ENCODE measurements around the gene IL17B.
A peak's percentile ranks its signal among the peaks of the same experiment; 100 is the strongest.
"Not testable (repeated sequence)": the region's sequence is repeated elsewhere in the genome, so short reads cannot be mapped to it uniquely, and the experiment has no call there.

Gene IL17B

DNA sequence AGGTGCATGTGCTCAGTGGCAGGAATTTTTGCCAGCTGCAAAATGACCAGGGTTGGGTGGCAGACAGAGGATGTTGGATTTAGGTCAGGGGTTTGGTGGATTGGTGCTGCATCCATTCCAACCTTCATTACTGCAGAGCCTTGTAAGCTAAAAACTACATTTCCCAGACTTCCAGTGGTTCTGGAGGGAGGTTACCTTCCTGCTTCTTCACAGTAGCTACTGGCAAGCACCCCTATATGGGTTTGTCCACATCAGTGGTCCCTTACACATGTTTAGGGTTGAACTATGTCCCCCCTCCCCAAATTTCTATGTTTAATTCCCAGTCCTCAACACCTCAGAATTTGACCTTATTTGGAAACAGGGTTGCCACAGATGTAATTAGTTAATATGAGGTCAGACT is 20.7 kb upstream of the IL17B start:
- DNase-seq, result no peak

DNA sequence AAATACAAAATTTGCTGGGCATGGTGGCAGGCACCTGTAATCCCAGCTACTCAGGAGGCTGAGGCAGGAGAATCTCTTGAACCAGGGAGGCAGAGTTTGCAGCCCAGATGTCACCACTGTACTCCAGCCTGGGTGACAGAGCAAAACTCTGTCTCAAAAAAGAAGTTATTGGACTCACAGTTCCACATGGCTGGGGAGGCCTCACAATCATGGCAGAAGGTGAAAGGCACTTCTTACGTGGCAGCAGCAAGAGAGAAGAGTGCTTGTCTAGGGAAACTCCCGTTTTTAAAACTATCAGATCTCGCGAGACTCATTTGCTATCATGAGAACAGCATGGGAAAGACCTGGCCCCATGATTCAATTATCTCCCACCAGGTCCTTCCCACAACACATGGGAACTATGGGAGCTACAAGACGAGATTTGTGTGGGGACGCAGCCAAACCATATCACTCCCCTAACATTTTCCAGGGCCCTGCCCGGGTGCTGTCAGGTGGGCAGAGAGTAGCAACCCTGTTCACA is 19.7 kb upstream of the IL17B start:
- not testable (repeated sequence) for DNase-seq

DNA sequence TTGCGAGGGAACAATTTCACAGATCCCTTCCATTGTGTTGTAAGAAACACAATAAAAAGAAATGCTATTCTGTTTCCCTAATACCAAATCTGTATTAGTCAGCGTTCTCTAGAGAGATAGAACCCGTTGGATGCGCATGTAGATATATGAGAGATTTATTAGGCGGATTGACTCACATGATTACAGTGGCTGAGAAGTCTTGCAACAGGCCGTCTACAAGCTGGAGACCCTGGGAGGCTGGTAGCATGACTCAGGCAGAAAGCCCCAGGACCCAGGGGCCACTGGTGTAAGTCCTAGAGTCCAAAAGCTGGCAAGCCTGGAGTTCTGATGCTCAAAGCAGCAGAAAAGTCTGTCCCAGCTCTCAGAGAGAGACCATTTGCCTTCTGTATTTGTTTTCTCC is 18.4 kb upstream of the IL17B start:
- peak; percentile 76 for DNase-seq

DNA sequence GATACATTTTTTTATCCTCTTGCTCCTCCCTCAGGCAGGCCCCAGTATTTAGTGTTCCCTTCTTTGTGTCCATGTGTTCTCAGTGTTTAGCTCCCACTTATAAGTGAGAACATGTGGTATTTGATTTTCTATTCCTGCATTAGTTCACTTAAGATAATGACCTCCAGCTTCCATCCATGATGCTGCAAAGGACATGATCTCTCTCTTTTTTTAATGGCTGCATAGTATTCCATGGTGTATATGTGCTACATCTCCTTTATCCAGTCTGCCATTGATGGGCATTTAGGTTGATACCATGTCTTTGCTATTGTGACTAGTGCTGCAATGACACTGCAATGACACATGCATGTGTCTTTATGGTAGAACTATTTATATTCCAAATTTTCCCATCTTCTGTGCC is 15.9 kb upstream of the IL17B start:
- not testable (repeated sequence) for DNase-seq

DNA sequence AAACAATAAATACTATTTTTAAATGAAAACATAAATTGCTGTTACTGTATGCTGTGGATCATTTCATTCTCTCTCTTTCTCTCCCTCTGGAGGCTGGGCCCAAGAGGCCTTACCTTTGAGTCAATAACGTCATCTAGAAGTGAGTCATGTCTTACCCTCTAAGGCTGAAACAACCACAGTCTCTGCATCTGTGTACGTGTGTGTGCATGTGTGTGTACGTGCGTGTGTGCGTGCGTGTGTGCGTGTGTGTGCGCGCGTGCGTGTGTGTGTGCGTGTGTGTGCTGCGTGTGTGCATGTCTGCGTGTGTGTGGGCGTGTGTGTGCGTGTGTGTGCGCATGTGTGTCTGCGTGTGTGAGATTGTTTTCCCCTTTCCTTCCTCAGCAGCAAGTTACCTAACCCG is 13.6 kb upstream of the IL17B start:
- no peak for DNase-seq

DNA sequence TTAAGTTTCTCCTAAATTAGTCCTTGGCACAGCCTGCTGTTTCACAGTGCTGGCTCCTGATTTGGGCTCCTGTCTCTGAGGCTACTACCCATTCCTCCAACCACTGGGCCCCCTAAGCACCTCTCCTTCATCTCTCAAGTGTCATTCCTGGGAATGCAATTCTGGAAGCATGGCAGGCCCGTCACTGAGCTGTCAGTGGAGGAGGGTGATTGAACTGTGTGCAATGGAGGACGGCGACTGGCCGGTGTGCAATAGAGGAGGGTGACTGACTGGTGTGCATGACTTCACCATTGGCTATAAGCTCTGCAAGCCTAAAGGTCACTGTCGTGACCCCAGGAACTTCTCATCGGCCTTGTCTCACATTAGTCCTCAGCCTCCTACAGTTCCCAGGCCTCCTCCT is 12.4 kb upstream of the IL17B start:
- DNase-seq, result no peak

DNA sequence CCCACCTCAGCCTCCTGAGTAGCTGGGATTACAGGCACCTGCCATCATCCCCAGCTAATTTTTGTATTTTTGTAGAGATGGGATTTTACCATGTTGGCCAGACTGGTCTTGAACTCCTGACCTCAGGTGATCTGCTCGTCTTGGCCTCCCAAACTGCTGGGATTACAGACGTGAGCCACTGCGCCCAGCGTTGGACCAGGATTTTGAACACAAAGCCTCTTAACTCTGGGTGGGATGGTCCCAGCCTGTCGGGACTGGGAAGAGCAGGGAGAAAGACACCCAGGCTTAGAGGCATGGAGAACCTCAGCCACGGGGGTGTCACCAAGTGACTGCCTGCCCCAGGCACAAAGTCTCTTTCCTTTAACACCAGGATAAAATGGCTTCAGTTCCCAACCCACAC is 12.0 kb upstream of the IL17B start:
- not testable (repeated sequence) for DNase-seq

DNA sequence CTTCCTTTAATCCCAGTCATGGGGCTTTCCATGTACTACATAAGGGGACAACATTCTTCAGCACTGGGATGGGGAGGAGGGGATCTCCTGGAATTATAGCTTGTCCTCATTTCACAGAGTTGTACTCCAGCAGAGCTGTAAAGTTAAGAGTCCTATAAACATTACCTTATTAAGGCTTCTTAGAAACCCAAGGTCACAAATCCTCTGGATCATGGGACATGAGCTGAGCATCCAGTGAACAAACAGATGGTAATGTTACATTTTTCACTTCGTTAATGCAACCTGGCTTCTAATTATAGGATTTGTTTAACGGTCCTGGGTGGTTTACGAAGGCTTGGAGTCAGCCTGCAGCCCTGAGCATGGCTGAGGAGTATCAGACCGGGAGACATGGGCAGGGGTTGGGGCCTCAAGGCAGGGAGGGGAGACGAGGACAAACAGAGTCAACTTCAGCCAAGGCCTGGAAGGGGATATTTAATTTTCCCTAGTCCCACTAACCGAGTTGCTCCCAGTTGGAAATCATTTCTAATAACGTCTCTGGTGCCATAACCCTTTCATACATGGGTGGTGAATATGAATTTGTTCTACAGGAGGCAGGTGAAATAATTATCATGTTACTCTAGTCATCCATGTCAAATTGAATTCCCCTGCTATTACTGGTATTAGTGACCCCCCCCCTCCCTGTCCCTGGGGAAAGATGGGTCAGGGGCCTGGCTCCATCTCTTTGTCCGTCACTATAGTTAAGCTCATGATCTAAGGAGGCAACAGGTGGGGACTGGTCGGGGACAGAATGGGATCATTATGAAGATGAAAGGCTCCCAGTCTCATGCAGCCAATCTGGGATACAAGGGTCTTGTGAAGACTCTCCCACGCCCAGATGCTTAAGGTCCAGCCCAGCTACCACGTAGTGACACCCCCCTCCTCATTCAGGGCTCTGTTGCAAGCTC is 10.7 kb upstream of the IL17B start:
- DNase-seq, result no peak

DNA sequence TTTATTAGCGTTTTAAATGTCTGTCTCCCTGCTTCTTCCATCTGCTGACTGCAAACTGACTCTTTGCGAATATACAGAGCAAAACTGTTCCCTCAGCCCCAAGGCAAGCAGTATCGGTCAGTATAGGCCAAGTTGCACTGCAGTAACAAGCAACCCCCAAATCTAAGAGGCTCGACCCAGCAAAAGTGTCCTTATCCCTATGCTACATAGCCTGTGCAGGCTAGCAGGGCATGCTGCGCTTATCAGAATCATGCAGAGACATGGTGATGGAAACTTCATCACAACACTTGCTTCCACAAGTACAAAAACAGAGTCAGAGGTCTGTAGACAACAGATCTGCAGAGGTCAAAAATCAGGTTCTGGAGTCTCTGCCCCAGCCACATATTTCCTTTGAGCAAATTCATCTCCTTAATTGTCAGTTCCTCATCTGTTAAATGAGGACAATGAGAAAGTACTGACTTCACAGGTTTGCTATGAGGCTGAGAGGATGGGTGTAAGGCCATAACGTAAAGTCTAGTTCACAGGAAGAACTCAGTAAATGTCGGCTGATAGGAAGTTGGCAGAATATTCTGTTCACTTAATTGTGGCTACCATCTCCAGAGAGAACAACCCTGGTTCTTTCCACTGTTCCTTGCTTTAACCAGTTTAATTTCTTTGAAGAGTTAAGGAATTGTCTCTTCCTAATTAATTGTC is 9.6 kb upstream of the IL17B start:
- no peak for DNase-seq

DNA sequence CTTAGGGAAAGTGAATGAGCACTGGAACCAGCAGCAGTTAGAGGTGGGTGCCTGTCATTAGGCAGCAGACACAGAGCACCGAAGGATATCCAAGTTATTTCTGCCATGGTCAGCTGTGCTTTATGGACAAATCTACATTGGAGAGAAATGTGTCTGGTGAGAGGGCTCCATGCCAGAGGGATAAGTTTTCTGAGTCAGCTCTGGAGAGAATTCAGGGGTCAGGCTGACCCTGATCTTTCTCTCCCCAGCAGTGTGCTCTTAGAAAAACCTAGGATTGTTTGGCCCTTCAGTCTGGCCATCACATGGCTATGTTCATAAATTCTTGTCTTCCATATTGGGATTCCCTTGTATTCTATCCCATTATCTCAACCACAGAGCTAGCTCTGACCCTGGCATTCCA is 8.9 kb upstream of the IL17B start:
- DNase-seq, result no peak

DNA sequence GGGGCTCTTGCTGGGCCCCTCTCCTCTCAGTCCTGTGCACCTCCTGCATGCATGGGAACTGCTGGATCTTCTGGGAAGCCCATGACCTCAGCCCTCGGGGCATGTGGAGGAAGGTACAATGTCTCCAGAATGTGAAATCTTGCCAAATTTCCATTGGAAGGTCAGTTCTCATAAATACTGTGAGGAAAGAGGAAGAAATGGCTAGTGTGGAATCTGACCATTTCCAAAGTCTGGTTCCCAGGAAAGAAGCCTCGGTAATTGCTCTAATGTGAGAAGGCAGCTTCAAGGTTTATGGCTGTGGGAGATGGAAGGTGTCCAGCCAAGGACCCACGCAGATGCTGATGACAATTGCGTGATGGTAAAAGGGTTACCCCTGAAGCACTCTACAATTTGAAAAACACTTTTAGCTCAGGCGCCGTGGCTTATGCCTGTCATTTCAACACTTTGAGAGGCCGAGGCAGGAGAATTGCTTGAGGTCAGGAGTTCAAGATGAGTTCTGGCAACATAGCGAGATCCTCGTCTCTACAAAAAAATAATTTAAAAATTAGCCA is 8.1 kb upstream of the IL17B start:
- no peak for DNase-seq

DNA sequence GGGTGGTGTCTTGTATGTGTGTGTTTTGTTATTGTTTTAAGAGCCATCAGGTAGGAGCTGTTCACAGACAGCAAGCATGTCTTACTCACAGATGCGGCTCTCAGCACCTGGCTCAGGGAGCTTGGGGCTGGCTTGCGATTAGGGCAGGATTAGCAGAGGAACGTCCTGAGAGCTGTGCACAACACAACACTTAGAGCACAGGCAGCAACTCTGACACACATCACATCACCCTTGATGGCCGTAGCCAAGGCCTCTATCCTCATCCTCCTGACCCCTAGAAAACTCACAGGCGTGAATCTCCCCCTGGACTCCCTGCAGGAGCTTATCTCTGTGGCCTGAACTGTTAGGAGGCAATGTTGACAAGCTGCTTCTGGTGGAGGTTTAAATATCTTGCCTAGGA is 7.1 kb upstream of the IL17B start:
- no peak for DNase-seq

DNA sequence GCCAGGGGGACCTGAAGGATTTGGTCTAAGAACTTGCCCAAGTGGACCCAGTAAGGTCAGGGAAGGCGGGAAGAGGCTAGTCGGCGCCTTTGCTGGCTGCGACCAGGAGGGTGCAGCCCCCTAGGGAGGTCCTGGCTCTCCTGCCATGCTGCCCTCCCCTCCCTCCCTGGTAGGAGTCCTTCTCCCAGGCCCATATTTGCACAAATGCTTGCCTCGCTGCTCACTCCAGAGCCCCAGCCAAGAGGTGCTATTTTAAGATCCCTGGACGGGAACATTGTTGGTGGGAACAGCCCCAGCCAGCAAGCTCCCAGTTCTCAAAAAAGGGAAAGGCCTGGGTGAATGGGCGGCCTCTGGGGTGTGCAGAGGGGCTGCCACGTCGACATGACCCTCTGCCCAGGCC is 4.3 kb upstream of the IL17B start:
- DNase-seq, result no peak

DNA sequence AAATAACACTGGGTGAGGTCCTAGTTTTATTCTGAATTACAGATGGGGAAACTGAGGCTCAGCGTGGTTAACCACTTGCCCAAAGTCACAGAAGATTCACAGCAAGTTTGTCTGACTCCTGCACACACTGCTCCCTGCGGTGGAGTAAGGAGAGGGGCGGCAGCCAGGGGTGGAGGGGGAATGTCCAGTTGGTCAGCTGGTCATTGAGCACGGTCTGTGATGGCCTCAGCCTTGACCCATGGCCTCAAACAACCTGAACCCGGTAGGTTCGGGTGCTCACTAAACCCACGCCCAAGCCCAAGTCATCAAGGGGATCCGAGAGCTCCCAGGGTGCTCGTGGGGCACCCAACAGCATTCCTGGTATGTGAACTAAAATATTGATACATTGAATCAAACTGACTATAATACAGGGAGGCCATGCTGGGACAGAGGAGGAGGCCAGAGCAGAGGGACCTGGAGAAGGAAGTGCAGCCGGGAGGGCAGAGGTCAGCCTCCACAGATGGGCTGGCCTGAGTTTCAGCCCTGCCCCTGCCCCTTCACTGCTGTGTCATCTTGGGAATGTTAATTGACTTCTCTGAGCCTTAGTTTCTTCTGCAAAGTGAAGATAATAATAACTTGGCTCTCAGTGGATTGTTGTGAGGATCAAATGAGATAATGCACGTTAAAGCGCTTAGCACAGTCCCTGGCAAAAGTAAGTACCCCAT is 3.6 kb upstream of the IL17B start:
- no peak for DNase-seq

DNA sequence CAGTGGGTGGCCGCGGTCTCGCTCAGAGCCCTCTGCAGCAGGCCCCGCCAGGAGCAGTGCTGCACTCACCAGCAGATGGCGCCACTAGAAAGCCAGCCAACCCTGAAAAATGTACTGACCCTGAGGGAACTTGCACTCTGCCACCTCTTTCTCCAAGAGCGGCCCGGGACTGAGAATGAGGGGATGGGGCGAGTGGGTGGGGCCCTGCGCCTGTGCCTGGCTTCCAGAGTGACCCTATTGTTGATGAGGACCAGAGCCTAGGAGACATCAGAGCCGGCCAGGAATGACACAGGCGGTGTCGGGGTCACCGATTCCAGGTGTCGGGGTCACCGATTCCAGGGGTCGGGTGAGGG is 2.9 kb upstream of the IL17B start:
- DNase-seq, result peak; percentile 48

DNA sequence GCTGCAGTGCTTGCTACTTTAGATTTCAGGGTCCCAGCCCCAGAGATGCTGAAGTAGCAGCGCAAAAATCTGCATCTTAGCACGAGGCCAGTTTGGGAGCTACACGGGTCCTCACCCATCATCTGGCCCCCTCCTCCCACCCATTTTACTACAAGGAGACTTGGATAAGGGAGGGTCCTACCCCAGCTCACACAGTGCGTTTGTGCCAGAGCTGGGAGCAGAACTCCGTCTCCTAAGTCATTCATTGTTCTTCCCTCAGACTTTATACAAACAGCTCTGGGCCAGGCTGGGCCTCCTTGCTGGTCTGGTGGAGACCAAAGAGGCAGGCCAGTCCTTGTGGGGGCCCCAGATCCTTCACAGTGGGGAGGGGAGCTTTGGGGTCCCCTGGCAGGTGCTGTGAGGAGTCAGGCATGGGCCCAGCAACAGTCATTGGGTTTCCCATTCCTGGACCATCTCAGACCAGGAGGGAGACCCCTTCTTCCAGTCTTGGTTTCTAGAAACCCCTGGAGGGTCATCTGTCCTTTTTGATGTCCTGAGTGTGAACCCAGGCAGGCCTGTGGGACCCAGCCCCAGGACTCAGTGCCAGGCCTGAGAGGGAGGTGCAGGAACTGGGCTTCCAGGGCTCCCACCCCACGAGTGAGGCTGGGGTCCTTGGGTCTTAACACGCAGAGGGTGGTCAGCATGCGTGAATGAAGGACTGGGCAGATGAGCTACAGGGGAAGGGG is 2.3 kb upstream of the IL17B start:
- DNase-seq, result no peak

DNA sequence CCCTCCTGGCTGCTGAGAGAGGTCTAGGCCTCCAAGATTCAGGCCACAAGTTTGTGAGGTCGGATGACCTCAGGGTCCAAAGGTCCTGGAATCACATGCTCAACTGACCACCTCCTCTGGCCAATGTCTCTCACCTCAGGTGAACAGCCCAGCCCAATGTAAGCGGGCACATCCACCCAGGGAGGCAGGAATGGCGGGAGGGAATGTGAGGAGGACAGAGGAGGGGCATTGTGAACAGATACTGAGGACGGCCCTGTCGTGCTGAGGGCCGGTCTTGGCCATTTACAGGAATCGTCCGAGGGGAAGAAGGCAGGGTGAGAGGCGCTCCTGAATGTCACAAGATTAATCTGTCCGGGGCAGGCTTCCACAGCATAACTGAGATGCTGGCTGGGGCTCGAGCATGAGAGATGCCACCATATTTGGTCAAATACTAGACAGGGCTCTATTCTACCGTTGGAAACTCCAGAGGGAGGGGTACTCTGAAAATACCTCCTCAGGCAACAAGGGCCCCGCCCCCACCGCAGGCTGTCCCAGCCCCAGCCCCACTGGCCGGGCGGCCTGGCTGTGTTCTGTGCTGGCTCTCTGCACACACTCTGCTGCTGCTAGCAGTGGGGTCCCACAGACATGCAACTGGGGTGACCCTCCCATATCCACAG is 1.5 kb upstream of the IL17B start:
- DNase-seq, result no peak

DNA sequence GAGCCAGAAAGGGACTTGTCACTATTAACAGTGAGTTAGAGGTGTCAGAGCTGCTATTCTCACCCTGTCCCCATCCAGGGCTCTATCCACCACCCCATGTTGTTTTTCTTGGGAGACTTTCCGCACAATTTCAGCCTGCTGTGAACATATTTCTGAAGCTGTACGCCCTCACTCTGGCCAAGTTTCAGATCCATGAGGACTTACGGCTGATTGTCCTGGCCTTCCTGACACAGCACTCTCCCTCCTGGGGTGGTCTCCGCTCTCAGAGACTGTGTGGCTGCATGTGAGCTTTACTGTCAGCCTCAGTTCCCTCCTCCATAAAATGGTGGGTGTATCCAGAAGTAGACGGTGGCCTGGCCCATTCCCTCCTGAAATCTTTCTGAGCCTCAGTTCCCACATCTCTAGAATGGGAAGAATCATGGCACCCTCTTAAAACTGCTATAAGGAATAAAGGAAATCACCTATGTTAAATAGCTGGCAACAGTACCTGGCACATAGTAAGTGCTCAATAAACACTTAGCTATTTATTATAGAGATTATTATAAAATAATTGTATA is 804 bp upstream of the IL17B start:
- DNase-seq, result no peak

DNA sequence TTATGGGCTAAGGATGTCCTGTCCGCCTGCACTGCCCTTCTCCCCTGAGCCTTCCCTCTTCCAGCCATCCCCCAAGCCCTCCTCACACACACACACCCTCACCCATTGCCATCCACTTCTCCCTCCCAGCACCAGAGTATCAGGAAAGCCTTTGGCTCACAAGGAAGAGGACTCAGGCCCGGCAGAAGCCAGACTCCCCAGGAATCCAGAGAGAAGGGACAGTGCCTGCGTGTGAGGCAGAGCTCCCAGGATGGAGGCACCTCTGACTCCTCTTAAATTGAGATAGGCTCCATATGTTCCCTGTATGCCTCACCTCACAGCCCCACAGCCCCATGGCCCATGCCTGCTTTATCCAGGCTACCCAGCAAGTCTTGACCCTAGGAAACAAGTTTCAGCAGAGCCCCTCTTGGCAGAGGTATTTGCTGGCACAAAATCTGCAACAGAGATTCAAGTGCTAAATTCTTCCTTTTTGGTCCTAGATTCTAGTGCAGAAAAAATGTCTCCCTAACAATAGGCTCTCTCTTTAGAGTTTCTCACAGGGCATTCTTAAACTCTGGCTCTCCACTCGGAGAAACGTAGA is 761 bp downstream of the IL17B start:
- DNase-seq, result no peak

DNA sequence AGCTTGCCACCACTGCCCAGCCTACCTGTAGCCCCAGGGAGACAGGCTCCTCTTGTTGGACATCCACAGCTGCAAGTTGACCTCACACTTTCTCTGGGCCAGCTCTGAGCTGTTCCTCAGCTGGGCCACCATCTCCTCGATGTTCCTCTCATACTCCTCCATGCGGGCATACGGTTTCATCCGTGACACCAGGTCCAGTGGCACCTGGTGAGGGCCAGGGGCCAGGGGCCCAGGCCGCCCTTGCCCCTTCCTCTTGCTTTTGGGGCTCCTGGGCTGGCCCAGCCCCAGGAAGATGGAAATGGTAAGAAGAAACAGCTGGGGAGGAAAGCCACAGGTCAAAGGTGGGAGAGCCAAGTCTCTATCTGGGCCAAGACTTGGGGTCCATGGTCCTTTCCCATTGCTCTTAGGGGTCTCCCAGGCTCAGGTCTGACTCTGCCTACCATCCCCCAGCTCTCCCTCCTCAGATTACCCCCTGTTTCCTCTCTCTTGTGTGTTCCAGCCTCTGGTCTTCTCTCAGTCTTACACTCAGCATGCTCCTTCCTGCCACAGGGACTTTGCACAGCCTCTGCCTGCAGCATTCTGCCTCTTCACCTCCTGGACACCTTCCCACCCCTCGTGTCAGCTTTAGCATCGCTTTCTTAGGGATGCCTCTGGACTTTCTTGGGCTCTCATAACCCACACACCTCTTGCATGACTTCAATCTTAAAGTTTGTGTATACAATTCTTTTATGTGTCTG is 2.2 kb downstream of the IL17B start:
- DNase-seq, result no peak

DNA sequence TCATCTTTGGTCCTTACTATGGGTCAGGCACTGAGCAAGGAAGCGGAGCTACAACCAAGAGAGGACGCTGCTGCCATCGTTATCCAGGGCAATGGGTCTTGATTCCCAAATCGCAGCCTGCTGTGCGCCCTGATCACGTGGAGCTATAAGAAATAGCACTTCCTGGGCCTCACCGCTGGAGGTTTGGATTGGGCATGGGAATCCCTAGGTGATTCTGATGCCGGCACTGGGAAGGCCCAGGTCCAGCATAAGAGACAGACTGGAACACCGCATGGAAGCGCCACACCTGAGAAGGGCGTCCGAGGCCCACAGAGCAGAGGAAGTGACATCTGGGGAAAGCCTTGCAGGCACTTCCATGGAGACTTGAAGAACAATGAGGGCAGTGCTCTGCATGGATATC is 3.0 kb downstream of the IL17B start:
- no peak for DNase-seq

Data from T1000 (cell line).